ENCODE measurements around the gene BAG3.
A peak's percentile ranks its signal among the peaks of the same experiment; 100 is the strongest.

Gene BAG3

GRCh38 chr10:119644994-119645393 is 6.2 kb upstream of the BAG3 start:
- TF ChIP-seq ZNF560 (tag by site-specific recombination; IDR thresholded peaks at IDR 0.05; ENCODE audit: borderline replicate concordance) = no peak
- peak; percentile 93 for TF ChIP-seq SETDB1 (IDR thresholded peaks at IDR 0.05; ENCODE audit: insufficient read length, low read length)
- TF ChIP-seq ZNF610 (tag by site-specific recombination; IDR thresholded peaks at IDR 0.05; ENCODE audit: borderline replicate concordance) = no peak
- TF ChIP-seq ZNF664 (tag by site-specific recombination; IDR thresholded peaks at IDR 0.05) = 0 out of 2 replicates have a peak, but pooled peaks have one; percentile 1
- H3K9me3 ChIP-seq (ENCODE audit: control insufficient read depth, insufficient read depth, low read depth, low read length) = no peaks in the 10 kb centered on the region
- H3K36me3 ChIP-seq (ENCODE audit: control insufficient read depth in 2 of 2, insufficient read depth in 1 of 2, low read length in 2 of 2) = no peaks in the 10 kb centered on the region
- POLR2A ChIA-PET = interaction anchor here (0.6 kb wide), 1 partner anchor 81 kb away, joined by 5 read pairs; the partner anchor contains the start of gene INPP5F
- no peak overlapping the region for H3K27ac ChIP-seq (ENCODE audit: extremely low read depth, low read depth, low read length)
- no peaks in the 10 kb centered on the region for H3K4me1 ChIP-seq (ENCODE audit: control insufficient read depth, insufficient read depth, low read length)
- CTCF ChIA-PET = interaction anchor here (0.9 to 1.3 kb wide), 4 partner anchors 8 to 18 kb away, joined by 3 to 7 read pairs (median 3); no protein-coding TSS in a partner anchor
- no peak overlapping the region for H3K4me3 ChIP-seq (ENCODE audit: low read depth, low read length)

- H3K27ac ChIP-seq (ENCODE audit: extremely low read depth, low read depth, low read length) = no peak overlapping the region
- no peaks in the 10 kb centered on the region for H3K9me3 ChIP-seq (ENCODE audit: control insufficient read depth, insufficient read depth, low read depth, low read length)
- no peaks in the 10 kb centered on the region for H3K36me3 ChIP-seq (ENCODE audit: control insufficient read depth in 2 of 2, insufficient read depth in 1 of 2, low read length in 2 of 2)
- no peak overlapping the region for H3K4me3 ChIP-seq (ENCODE audit: low read depth, low read length)
- ChIA-PET POLR2A (interaction anchor here (1.3 to 1.6 kb wide), 2 partner anchors 54 to 75 kb away, joined by 4 to 9 read pairs; partner anchors contain the start of genes INPP5F and TIAL1), CTCF (interaction anchor here (1.2 kb wide), 1 partner anchor 11 kb away, joined by 4 read pairs; no protein-coding TSS in a partner anchor)
- peaks cover 21% of the 10 kb centered on the region for H3K4me1 ChIP-seq (ENCODE audit: control insufficient read depth, insufficient read depth, low read length)
- TF ChIP-seq ZNF670 (tag by site-specific recombination; IDR thresholded peaks at IDR 0.05; ENCODE audit: low read depth) (no peak), ZNF121 (tag by site-specific recombination; IDR thresholded peaks at IDR 0.05) (peak; percentile 96), ZNF24 (tag by site-specific recombination; IDR thresholded peaks at IDR 0.05) (no peak), ZNF311 (tag by site-specific recombination; IDR thresholded peaks at IDR 0.05; ENCODE audit: borderline replicate concordance) (no peak)
Observed at GRCh38 chr10:119650062-119650461, 1.1 kb upstream of the BAG3 start.

- Histone ChIP-seq H3K4me3 (ENCODE audit: low read depth, low read length) (peak overlapping the region; percentile 83), H3K27ac (ENCODE audit: extremely low read depth, low read depth, low read length) (peak overlapping the region; percentile 86), H3K4me1 (ENCODE audit: control insufficient read depth, insufficient read depth, low read length) (peaks cover 25% of the 10 kb centered on the region), H3K9me3 (ENCODE audit: control insufficient read depth, insufficient read depth, low read depth, low read length) (no peaks in the 10 kb centered on the region), H3K36me3 (ENCODE audit: control insufficient read depth in 2 of 2, insufficient read depth in 1 of 2, low read length in 2 of 2) (peaks cover 0 to 11% of the 10 kb centered on the region in 2 experiments; a peak in 1 of 3 replicates)
- TF ChIP-seq ZBTB10 (tag by site-specific recombination; IDR thresholded peaks at IDR 0.05) (0 out of 2 replicates have a peak, but pooled peaks have one; percentile 28), HIC1 (tag by site-specific recombination; IDR thresholded peaks at IDR 0.05) (peak; percentile 30; the same call in 1 of the 2 replicates), ZSCAN30 (tag by site-specific recombination; IDR thresholded peaks at IDR 0.05) (peak; percentile 29; the same call in 1 of the 2 replicates), ZBTB20 (tag by site-specific recombination; IDR thresholded peaks at IDR 0.05) (peak; percentile 27), ZBTB11 (tag by site-specific recombination; conservative IDR thresholded peaks at IDR 0.05; ENCODE audit: low read depth) (no peak), ZBTB26 (tag by site-specific recombination; optimal IDR thresholded peaks at IDR 0.05) (peak; percentile 50), ZBTB8A (tag by site-specific recombination; IDR thresholded peaks at IDR 0.05) (peak; percentile 43), ZNF416 (tag by site-specific recombination; IDR thresholded peaks at IDR 0.05) (no peak), ZNF596 (tag by site-specific recombination; IDR thresholded peaks at IDR 0.05) (peak; percentile 27; the same call in 1 of the 2 replicates)
- CTCF ChIA-PET = interaction anchor here (0.6 to 1.3 kb wide), 6 partner anchors 11 to 129 kb away, joined by 3 to 4 read pairs (median 3); partner anchors contain the start of gene INPP5F
- POLR2A ChIA-PET = interaction anchor here (0.7 to 1.3 kb wide), 17 partner anchors 9 to 444 kb away, joined by 3 to 10 read pairs (median 4); partner anchors contain the start of genes GRK5, INPP5F, MCMBP and SEC23IP
Observed at GRCh38 chr10:119651514-119652360, 557 bp downstream of the BAG3 start.

All from HEK293 (cell line).